ENCODE measurements around the gene KCNJ10.
"Not testable (repeated sequence)": the region's sequence is repeated elsewhere in the genome, so short reads cannot be mapped to it uniquely, and the experiment has no call there.

KCNJ10 gene

DNA sequence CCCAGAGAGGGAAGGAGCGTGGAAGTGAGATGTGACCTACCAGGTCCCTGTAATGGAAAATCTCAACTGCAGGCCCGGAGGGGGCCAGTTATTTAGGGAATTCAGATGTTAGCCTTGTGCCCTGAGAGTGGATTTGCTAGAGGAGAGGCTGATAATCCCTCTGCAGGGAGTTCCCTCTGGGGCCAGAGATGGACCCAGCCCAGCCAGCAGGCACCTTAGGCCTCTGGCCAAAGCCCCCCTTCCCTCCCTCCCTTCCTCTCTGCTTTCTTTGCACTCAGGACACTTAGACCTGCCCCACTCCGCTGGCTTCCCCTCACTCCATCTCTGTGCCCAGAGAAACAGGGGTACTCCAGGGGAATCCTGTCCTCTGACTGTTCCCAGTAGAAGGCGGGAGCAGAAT lies 44.1 kb upstream of the KCNJ10 start:
- TF ChIP-seq CTCF (conservative IDR thresholded peaks at IDR 0.05; ENCODE audit: control insufficient read depth, insufficient read depth, low read depth, low read length): no peak
- H3K4me3 ChIP-seq (ENCODE audit: control insufficient read depth, low read depth, low read length): no peak overlapping the region
- DNase-seq (ENCODE audit: low read depth): no peak

- no peak for DNase-seq (ENCODE audit: low read depth)
- TF ChIP-seq CTCF (conservative IDR thresholded peaks at IDR 0.05; ENCODE audit: control insufficient read depth, insufficient read depth, low read depth, low read length): no peak
These were observed 43.4 kb upstream of the KCNJ10 start for GRCh38 chr1:160113407-160113806.

GRCh38 chr1:160112357-160112756 lies 42.4 kb upstream of the KCNJ10 start:
- no peak for TF ChIP-seq CTCF (conservative IDR thresholded peaks at IDR 0.05; ENCODE audit: control insufficient read depth, insufficient read depth, low read depth, low read length)
- no peak overlapping the region for H3K4me3 ChIP-seq (ENCODE audit: control insufficient read depth, low read depth, low read length)
- DNase-seq (ENCODE audit: low read depth): peak; percentile 26

More at GRCh38 chr1:160113407-160113806, 43.4 kb upstream of the KCNJ10 start:
- H3K4me3 ChIP-seq (ENCODE audit: control insufficient read depth, low read depth, low read length): no peak overlapping the region

GRCh38 chr1:160111462-160111861 lies 41.5 kb upstream of the KCNJ10 start:
- not testable (repeated sequence) for DNase-seq (ENCODE audit: low read depth); H3K4me3 ChIP-seq (ENCODE audit: control insufficient read depth, low read depth, low read length)

- no peak for TF ChIP-seq CTCF (conservative IDR thresholded peaks at IDR 0.05; ENCODE audit: control insufficient read depth, insufficient read depth, low read depth, low read length)
- no peak overlapping the region for H3K4me3 ChIP-seq (ENCODE audit: control insufficient read depth, low read depth, low read length)
- DNase-seq (ENCODE audit: low read depth): no peak
These were observed 39.7 kb upstream of the KCNJ10 start for GRCh38 chr1:160109686-160110085.

GRCh38 chr1:160108888-160109662 lies 39.1 kb upstream of the KCNJ10 start:
- no peak overlapping the region for H3K4me3 ChIP-seq (ENCODE audit: control insufficient read depth, low read depth, low read length)
- peak; percentile 61 for TF ChIP-seq CTCF (conservative IDR thresholded peaks at IDR 0.05; ENCODE audit: control insufficient read depth, insufficient read depth, low read depth, low read length)
- peak; percentile 66 for DNase-seq (ENCODE audit: low read depth)

GRCh38 chr1:160107512-160107911 lies 37.6 kb upstream of the KCNJ10 start:
- no peak for TF ChIP-seq CTCF (conservative IDR thresholded peaks at IDR 0.05; ENCODE audit: control insufficient read depth, insufficient read depth, low read depth, low read length)
- H3K4me3 ChIP-seq (ENCODE audit: control insufficient read depth, low read depth, low read length): no peak overlapping the region
- no peak for DNase-seq (ENCODE audit: low read depth)

Data from fibroblast of mammary gland (primary cell).